Activated CD8-positive, alpha-beta T cell treated with anti-CD3 and anti-CD28 coated beads for 36 hours (primary cell): Measurements from ENCODE around the gene SSU72. TPM values are rescaled to one million over a fixed set of nuclear protein-coding genes. Genes with fewer than 3 reads are reported as not detected.

Source experiments
- ATAC-seq: fragments of 200-7000 bp; cut with Tn5 transposase; one replicate; pipeline ENCODE4 v1.10.0; 2021; ENCODE audit warnings: mild to moderate bottlenecking, moderate library complexity
- CTCF ChIA-PET: fragments of 350-600 bp; sonication (Branson Sonifier 250); formaldehyde crosslinking; loops from one replicate; lab custom pipeline; 2021; ENCODE audit warnings: antibody characterized with exemption; lab: Charles Lee
- POLR2A ChIA-PET: fragments of 350-600 bp; sonication (Branson Sonifier 250); formaldehyde crosslinking; loops from one replicate; lab custom pipeline; 2021; ENCODE audit warnings: antibody characterized with exemption; lab: Charles Lee
- DNase-seq: peaks from one replicate; pipeline ENCODE4 v3.0.0-alpha.2; 2020
- H3K27ac Mint-ChIP-seq: one replicate; pipeline ENCODE4 v1.8.0; 2021; ENCODE audit warnings: mild to moderate bottlenecking, mixed read lengths
- H3K27me3 Mint-ChIP-seq: one replicate; pipeline ENCODE4 v1.8.0; 2021; ENCODE audit warnings: mixed read lengths
- H3K36me3 Mint-ChIP-seq: one replicate; pipeline ENCODE4 v1.8.0; 2021; ENCODE audit warnings: low read depth, mixed read lengths
- H3K4me1 Mint-ChIP-seq: one replicate; pipeline ENCODE4 v1.8.0; 2021; ENCODE audit warnings: low read depth, mixed read lengths
- H3K4me3 Mint-ChIP-seq: one replicate; pipeline ENCODE4 v1.8.0; 2021; ENCODE audit warnings: mild to moderate bottlenecking, moderate library complexity, mixed read lengths
- H3K9me3 Mint-ChIP-seq: one replicate; pipeline ENCODE4 v1.8.0; 2021; ENCODE audit warnings: mixed read lengths
- CTCF ChIP-seq: fragments of 200-600 bp; IDR thresholded peaks from one replicate; pipeline ENCODE4 v1.8.0; 2022; ENCODE audit warnings: antibody characterized with exemption, mild to moderate bottlenecking
- intact Hi-C: fragments of 100-400 bp; cut with micrococcal nuclease; formaldehyde crosslinking; loops from one replicate; pipeline ENCODE4 v1.10.0; 2022
- total RNA-seq, 2 experiments: library from RNA; stranded (reverse); gene quantifications; one replicate each; pipeline ENCODE4 v1.2.3, GENCODE V29; 2021

Gene SSU72
- total RNA-seq, 2 experiments from 2014 or later = 111 to 113 TPM

GRCh38 chr1:1541956-1542765 lies 32.5 kb downstream of the SSU72 start:
- POLR2A ChIA-PET = interaction anchor here (0.8 to 2.8 kb wide), 3 partner anchors 12 to 19 kb away, joined by 3 to 6 read pairs (median 4); no protein-coding TSS in a partner anchor
- no peak for TF ChIP-seq CTCF

DNA sequence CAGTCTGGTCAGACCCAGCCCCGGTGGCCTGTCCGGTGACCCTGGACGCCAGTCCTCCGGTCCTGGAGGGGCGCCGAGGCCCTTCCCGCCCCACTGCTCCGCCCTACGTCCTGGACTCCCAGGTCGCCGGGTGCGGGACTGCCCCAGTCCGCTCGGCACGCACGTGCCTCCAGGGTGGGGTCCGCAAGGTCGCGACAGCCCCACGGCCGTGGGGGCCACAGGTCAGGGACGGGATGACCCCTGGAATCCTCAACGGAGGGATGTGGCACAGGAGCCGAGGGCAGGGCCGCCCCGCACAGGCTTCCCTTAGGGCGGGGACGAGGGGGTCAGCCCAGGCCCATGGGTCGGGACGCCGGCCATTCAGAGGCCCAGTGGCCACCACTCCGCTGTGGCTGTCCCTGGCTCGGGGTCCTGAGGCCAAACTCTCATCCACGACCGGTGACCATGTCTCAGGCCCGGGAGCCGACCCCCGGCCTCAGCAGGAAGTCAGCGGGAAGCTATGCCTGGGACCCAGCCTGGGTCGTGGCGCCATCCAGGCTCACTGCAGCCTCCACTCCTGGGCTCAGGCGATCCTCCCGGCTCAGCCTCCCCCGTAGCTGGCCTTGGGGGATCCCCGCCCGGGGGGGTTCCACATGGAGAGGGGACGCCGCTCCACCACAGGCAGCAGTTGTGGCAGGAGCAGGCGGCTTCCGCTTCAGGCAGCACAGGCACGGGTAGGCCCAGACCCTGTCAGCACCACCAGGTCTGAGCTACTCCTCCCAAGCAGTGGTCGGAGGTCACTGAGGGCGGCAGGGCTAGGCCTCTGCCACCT lies 33.6 kb downstream of the SSU72 start:
- H3K9me3 Mint-ChIP-seq = no peaks in the 10 kb centered on the region
- no peak for ATAC-seq
- no peak for TF ChIP-seq CTCF
- H3K27me3 Mint-ChIP-seq = no peaks in the 10 kb centered on the region
- peak overlapping the region; percentile 29 for H3K4me3 Mint-ChIP-seq
- peaks cover 9% of the 10 kb centered on the region for H3K36me3 Mint-ChIP-seq
- no peak for DNase-seq
- intact Hi-C loops = no loop called here
- POLR2A ChIA-PET = interaction anchor here (1.2 to 2.8 kb wide), 2 partner anchors 13 to 20 kb away, joined by 4 to 6 read pairs; no protein-coding TSS in a partner anchor
- H3K27ac Mint-ChIP-seq = no peak overlapping the region
- no peaks in the 10 kb centered on the region for H3K4me1 Mint-ChIP-seq
- CTCF ChIA-PET = interaction anchor here (1.4 kb wide), 1 partner anchor 11 kb away, joined by 3 read pairs; no protein-coding TSS in a partner anchor

More at GRCh38 chr1:1541956-1542765, 32.5 kb downstream of the SSU72 start:
- H3K27me3 Mint-ChIP-seq = no peaks in the 10 kb centered on the region
- H3K27ac Mint-ChIP-seq = peak overlapping the region; percentile 25
- ATAC-seq (no peak), DNase-seq (no peak)
- no peaks in the 10 kb centered on the region for H3K4me1 Mint-ChIP-seq
- CTCF ChIA-PET = interaction anchor here (1.4 kb wide), 1 partner anchor 12 kb away, joined by 3 read pairs; no protein-coding TSS in a partner anchor
- no peaks in the 10 kb centered on the region for H3K9me3 Mint-ChIP-seq
- peak overlapping the region; percentile 29 for H3K4me3 Mint-ChIP-seq
- H3K36me3 Mint-ChIP-seq = peaks cover 9% of the 10 kb centered on the region
- intact Hi-C loops = no loop called here

GRCh38 chr1:1540090-1540817 lies 34.4 kb downstream of the SSU72 start, which contains the start of gene TMEM240:
Gene TMEM240, minus strand, starts transcription at chr1:1540624. Its CDS starts 278 bp downstream, at chr1:1540346.
- Mint-ChIP-seq H3K27ac (no peak within 1 kb of the TSS), H3K4me3 (peak within 1 kb of the TSS; percentile 63), H3K36me3 (peaks cover 9% of the 10 kb centered on the region), H3K9me3 (no peaks in the 10 kb centered on the region), H3K27me3 (no peaks in the 10 kb centered on the region), H3K4me1 (no peaks in the 10 kb centered on the region)
- ATAC-seq = peak; percentile 84
- TF ChIP-seq CTCF = no peak
- intact Hi-C loops = no loop called here
- CTCF ChIA-PET = no interaction called here
- POLR2A ChIA-PET = interaction anchor here (1.0 kb wide), 1 partner anchor 18 kb away, joined by 3 read pairs; no protein-coding TSS in a partner anchor
- peak; percentile 71 for DNase-seq

- no peak for ATAC-seq
- CTCF ChIA-PET = no interaction called here
- TF ChIP-seq CTCF = no peak
- Mint-ChIP-seq H3K27ac (no peak overlapping the region), H3K36me3 (peaks cover 9% of the 10 kb centered on the region), H3K4me3 (peak overlapping the region; percentile 63), H3K4me1 (no peaks in the 10 kb centered on the region), H3K9me3 (no peaks in the 10 kb centered on the region), H3K27me3 (no peaks in the 10 kb centered on the region)
- POLR2A ChIA-PET = interaction anchor here (0.6 to 1.0 kb wide), 3 partner anchors 19 to 28 kb away, joined by 3 read pairs; no protein-coding TSS in a partner anchor
- no peak for DNase-seq
- intact Hi-C loops = no loop called here
Measured at GRCh38 chr1:1539310-1540089, 35.2 kb downstream of the SSU72 start.
